HCT116 (cell line): Measurements from ENCODE around the gene RDH14.

Source experiments
- CBX3 ChIP-seq: IDR thresholded peaks from 2 replicates; pipeline ENCODE4 v1.6.1; 2012; ENCODE audit warnings: low read depth
- CTCF ChIP-seq, 3 experiments: fragments of 200-600 bp in 1 of 3; sonication (generic) in 1 of 3; IDR thresholded peaks in 2 of 3; conservative IDR thresholded peaks in 1 of 3; 2 replicates each; pipeline ENCODE4 v1.5.1; 2012 to 2017; ENCODE audit warnings: low read depth in 2 of 3, low read length in 2 of 3, antibody characterized with exemption in 1 of 3, borderline replicate concordance in 1 of 3, control low read depth in 1 of 3, mild to moderate bottlenecking in 1 of 3, mixed read lengths in 1 of 3, mixed run types in 1 of 3, moderate library complexity in 1 of 3; ENCODE audit not compliant: insufficient read depth in 1 of 3
- ELF1 ChIP-seq: IDR thresholded peaks from 2 replicates; pipeline ENCODE4 v1.6.1; 2012; ENCODE audit warnings: low read depth, borderline replicate concordance
- EZH2 ChIP-seq: fragments of 200-600 bp; sonication (generic); IDR thresholded peaks from 2 replicates; pipeline ENCODE4 v1.6.1; 2017; ENCODE audit warnings: antibody characterized with exemption, mixed run types
- EZH2phosphoT487 ChIP-seq: fragments of 200-600 bp; IDR thresholded peaks from 2 replicates; pipeline ENCODE4 v1.6.1; 2018; ENCODE audit warnings: antibody characterized with exemption, borderline replicate concordance
- POLR2A ChIP-seq: IDR thresholded peaks from 2 replicates; pipeline ENCODE4 v1.7.0; 2011; ENCODE audit warnings: borderline replicate concordance; ENCODE audit not compliant: insufficient read depth, insufficient read length; ENCODE audit errors: extremely low read depth
- POLR2AphosphoS5 ChIP-seq: IDR thresholded peaks from 2 replicates; pipeline ENCODE4 v1.6.1; 2011; ENCODE audit warnings: mild to moderate bottlenecking, low read depth, low read length, moderate library complexity
- RAD21 ChIP-seq: IDR thresholded peaks from 2 replicates; pipeline ENCODE4 v1.6.1; 2012; ENCODE audit warnings: low read depth, mild to moderate bottlenecking
- SP1 ChIP-seq: IDR thresholded peaks from 2 replicates; pipeline ENCODE4 v1.6.1; 2012; ENCODE audit warnings: low read depth
- TCF7L2 ChIP-seq: IDR thresholded peaks from 2 replicates; pipeline ENCODE4 v1.7.0; 2011; ENCODE audit warnings: borderline replicate concordance, inconsistent platforms; ENCODE audit not compliant: insufficient read depth, insufficient read length; ENCODE audit errors: extremely low read depth
- YY1 ChIP-seq: IDR thresholded peaks from 2 replicates; pipeline ENCODE4 v1.6.1; 2011; ENCODE audit warnings: low read length, low read depth, moderate library complexity, mild to moderate bottlenecking; ENCODE audit not compliant: insufficient replicate concordance; ENCODE audit errors: extremely low read depth
- ZBTB33 ChIP-seq: IDR thresholded peaks from 2 replicates; pipeline ENCODE4 v1.6.1; 2011; ENCODE audit warnings: mild to moderate bottlenecking, low read length, moderate library complexity; ENCODE audit not compliant: insufficient replicate concordance; ENCODE audit errors: extremely low read depth
- TF ChIP-seq, protein P1 (sequence below): IDR thresholded peaks from 2 replicates; pipeline ENCODE4 v1.6.1; 2012
- TF ChIP-seq, protein P2 (sequence below): IDR thresholded peaks from 2 replicates; pipeline ENCODE4 v1.6.1; 2012

DNA sequence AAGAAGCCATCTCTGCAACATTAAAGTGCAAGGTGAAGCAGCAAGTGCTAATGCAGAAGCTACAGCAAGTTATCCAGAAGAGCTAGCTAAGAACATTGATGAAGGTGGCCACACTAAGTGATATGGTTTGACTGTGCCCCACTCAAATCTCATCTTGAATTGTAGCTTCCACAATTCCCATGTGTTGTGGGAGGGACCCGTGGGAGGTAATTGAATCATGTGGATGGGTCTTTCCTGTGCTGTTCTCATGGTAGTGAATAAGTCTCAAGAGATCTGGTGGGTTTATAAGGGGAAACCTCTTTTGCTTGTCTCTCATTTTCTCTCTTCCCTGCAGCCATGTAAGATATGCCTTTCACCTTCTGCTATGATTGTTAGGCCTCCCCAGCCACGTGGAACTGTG lies 11.4 kb downstream of the RDH14 start:
- TF ChIP-seq CTCF (IDR thresholded peaks at IDR 0.05 in 2 of 3, conservative IDR thresholded peaks at IDR 0.05 in 1 of 3; ENCODE audit: borderline replicate concordance in 1 of 3, insufficient read depth in 1 of 3, low read depth in 2 of 3, low read length in 2 of 3): no peak
- TF ChIP-seq CBX3: no peak
- no peak for TF ChIP-seq POLR2AphosphoS5
- TF ChIP-seq POLR2A: no peak
- TF ChIP-seq EZH2phosphoT487: no peak
- TF ChIP-seq, protein P1, sequence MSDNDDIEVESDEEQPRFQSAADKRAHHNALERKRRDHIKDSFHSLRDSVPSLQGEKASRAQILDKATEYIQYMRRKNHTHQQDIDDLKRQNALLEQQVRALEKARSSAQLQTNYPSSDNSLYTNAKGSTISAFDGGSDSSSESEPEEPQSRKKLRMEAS: no peak
- no peak for TF ChIP-seq YY1
- TF ChIP-seq TCF7L2: no peak
- TF ChIP-seq SP1: no peak
- TF ChIP-seq EZH2: no peak
- TF ChIP-seq ELF1: no peak
- TF ChIP-seq RAD21: no peak
- TF ChIP-seq, protein P2, sequence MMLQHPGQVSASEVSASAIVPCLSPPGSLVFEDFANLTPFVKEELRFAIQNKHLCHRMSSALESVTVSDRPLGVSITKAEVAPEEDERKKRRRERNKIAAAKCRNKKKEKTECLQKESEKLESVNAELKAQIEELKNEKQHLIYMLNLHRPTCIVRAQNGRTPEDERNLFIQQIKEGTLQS: no peak
- TF ChIP-seq ZBTB33: no peak
